ENCODE data around the gene PTPRZ1.

PTPRZ1 gene

DNA sequence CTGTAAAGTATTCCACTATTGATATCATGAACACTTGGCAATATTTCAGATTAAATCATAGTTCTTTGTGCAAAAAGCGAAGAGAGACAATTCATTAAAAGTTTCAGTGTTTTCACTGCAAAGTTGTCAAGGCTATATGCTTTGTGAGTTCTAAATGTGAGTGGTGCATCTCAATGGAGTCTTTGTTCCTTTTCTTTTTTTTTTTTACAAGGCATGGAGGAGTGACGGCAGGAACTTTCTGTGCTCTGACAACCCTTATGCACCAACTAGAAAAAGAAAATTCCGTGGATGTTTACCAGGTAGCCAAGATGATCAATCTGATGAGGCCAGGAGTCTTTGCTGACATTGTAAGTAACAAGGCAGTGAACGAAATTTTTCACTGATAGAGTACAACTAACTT, 186.6 kb downstream of the PTPRZ1 start:
- no peak for DNase-seq

DNA sequence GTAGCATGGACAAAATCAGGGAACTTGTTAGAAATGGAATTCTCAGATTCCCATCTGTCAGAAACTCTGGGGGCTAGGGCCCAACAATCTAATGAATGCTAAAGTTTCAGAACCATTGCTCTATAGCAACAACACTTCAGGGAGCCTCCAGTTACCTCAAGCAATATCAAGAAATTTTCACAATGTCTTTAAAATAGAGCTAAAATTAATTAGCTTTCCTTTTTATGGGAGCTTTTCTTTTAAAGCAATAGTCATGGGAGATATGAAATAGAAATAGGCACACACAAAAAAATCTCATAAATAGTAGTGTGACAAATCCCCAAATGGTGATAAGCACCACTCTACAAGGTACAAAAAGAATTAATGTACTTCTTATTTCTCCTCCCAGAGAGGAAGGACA, 190.2 kb downstream of the PTPRZ1 start:
- DNase-seq, result no peak

DNA sequence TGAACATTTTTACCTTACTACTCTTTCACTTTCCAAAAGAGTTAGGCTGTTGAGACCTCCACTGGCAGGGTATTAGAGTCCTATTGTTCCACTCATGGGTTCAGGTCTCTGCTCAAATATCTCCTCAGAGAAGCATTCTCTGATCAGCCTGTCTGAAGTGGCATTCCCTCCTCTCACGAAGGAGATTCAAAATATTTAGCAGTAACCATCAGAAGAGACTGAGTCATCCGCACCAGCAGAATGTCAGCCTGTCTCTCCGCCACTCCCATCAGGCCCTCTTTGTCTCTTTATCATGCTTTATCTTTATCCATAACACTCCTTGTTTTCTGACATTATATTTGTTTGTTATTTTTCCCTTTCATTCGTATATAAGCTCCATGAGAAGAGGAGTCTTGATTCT, 192.0 kb downstream of the PTPRZ1 start:
- DNase-seq, result no peak

DNA sequence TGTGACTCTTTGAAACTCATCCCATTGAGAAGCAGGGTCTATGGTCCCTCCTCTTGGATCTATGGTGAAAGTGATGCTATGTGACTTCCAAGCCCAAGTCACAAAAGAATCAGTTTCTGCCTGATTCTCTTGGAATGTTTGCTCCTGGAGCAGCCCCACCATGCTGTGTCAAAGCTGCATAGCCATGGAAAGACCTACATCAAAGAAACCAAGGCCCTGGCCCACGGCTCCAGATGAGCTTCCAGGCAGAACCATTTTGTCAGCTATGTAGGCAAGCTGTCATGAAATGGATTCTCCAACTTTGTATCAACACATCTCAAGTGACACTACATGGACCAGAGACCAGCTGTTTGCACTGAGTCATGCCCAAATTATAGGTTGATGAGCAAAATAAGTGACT, 194.1 kb downstream of the PTPRZ1 start:
- no peak for DNase-seq

DNA sequence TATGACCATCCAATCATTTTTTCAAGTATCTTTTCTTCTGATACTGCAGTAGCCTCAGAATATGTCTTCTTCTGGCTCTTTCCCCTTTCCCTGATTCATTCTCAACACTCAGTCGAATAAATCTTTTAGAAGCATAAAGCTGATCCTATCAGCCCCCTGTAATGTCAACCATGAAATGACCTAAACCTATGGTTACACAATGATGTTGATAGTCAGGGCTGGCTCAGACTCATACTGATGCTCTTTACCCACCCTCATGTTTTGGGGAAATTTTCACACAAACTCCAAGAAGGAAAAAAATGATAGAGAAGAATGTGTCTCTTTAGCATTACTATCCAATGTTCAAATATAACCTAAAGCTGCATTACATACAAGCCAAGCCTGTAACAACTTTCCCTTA, 195.1 kb downstream of the PTPRZ1 start:
- no peak for DNase-seq

DNA sequence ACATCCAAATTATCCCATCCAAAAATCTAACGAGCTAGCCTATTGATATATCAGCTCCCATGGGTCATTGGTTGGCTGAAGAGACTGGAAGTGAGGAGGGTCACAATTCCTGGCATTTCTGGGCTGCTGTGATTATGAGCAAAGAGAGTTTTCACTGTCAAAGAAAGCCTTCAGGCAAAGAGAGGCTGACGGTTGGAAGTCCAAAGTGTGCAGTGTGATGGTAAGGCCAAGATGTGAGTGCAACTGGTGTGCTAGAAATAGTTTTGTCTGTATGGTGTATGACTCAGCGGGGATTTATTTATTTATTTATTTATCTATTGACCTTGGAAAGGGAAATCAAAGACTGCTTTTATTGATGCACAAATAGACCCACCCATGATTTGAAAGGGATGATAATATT, 196.0 kb downstream of the PTPRZ1 start:
- DNase-seq, result no peak

- DNase-seq, result no peak
These were observed 197.1 kb downstream of the PTPRZ1 start for GRCh38 chr7:122070062-122070461.

- DNase-seq, result no peak
These were observed 197.9 kb downstream of the PTPRZ1 start for GRCh38 chr7:122070834-122071233.

DNA sequence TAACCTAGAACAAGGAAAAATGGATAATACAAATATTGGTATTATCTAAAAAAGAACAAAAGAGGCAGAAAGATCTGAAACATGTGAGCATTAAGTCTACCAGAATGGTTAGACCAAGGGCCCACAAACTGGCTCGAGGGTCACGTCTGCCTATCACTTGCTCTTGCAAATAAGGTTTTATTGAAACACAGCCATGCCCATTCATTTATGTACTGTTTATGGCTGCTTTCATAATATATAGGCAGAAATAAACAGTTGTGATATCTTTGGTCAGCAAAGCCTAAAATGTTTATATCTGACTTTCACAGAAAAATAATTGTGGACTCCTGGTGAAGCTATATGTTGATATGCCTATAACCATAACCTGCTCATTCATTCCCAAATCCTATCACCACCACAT, 199.3 kb downstream of the PTPRZ1 start:
- no peak for DNase-seq

DNA sequence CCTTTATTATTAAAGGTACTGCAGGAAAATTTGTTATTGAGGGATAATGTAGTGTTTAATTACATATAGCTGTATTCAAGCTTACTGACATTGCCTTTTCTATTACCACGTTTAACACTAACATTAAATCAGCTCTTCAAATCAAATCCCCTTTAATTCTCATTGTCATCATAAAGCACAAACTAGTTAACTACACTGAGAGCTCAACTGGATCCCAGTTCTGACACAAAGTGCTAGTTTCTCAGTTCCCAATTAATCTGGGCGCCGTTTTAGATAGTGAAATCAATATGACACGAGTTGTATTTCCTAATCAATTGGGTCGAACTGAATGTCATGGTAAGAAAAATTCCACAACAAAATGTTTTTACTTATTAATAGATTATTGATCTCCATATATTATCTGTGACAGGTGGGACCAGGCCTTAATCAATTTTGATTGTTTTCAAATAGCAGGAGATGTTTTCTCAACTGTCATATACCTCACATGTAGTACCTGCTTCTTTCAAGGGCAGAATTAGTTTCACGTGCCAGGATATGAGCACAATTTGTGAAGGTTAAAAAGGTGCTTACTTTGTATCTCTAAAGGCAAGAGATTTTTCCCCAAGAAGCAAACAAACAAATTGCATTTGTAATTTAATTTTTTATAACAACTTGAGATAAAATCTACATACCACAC, 200.1 kb downstream of the PTPRZ1 start:
- DNase-seq, result no peak

GRCh38 chr7:122073635-122074034, 200.7 kb downstream of the PTPRZ1 start:
- no peak for DNase-seq

GRCh38 chr7:122082160-122082559, 209.2 kb downstream of the PTPRZ1 start:
- no peak for DNase-seq

- no peak for DNase-seq
These were observed 209.7 kb downstream of the PTPRZ1 start for GRCh38 chr7:122082670-122083069.

DNA sequence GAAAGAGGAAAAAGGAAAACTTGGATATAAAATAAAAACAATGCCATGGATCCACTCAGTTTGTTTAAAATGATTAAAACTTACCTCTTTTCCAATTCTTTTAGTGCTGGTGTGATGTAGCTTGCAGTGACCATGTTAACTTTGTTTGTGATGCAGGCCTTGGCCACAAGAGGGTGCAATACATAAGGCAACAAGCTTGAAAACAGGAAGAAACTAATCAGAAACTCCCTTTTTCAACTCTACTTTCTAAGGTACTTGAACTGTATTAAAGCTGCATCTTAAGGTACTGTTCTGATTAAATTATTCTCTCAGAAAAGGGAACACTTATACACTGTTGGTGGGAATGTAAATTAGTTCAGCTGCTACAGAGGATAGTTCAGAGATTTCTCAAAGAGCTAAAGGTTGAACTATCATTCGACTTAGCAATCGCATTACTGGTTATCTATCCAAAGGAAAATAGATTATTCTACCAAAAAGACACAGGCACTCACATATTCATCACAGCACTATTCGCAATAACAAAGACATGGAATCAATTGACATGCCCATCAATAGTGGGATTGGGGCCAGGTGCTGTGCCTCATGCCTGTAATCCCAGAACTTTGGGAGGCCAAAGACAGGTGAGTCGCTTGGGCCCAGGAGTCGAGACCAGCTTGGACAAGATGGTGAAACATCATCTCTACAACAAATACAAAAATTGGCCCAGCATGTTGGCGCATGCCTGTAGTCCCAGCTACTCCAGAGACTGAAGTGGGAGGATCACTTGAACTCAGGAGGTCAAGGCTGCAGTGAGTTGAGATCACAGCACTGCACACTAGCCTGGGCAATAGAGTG, 220.2 kb downstream of the PTPRZ1 start:
- DNase-seq, result peak; percentile 33

GRCh38 chr7:122094549-122094948, 221.6 kb downstream of the PTPRZ1 start:
- DNase-seq, result no peak

DNA sequence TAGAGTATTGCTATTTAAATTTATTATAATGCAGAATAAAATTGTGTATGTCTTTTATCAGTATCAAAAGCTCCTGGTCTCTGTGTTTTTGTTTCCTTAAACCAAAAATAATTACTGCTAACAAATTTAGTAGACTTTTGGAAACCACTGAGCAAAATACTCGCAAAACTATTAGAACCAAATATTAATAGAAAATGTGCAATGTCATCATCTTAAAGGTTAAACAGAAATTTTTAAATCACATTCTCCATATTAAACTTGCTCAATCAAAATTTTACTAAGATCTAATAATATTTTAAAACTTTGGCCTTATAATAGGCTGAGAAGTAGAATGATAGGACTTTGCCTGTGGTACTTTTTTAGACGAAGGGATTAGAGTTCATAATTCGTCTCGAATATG, 222.7 kb downstream of the PTPRZ1 start:
- no peak for DNase-seq

- DNase-seq, result no peak
These were observed 227.1 kb downstream of the PTPRZ1 start for GRCh38 chr7:122100021-122100420.

DNA sequence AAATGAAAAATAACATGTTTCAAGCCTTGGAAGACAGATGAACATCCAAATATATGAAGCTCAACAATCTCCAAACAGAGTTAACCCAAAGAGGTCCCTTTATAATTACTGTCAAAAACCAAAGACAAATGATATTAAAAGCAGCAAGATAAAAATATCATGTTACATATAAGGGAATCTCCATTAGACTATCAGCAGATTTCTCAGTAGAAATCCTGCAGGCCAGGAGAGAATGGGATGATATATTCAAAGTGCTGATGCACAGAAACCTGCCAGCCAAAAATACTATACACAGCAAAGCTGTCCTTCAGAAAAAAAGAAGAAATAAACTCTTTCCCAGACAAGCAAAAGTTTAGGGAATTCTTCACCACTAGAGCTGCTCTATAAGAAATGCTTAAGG, 230.1 kb downstream of the PTPRZ1 start:
- no peak for DNase-seq

Data from NCI-H2227 treated with DMSO at 0.1 percent for 48 hours (cell line).